Measurements from ENCODE around the gene SLC6A2. TPM values are rescaled to one million over a fixed set of nuclear protein-coding genes. Genes with fewer than 3 reads are reported as not detected.

Gene SLC6A2
- total RNA-seq, 1 experiment from 2014 or later: not detected

- Histone ChIP-seq H2AFZ (ENCODE audit: low read length) (no peak overlapping the region), H3F3A (ENCODE audit: low read length, unreplicated experiment) (no peaks in the 10 kb centered on the region), H3K36me3 (ENCODE audit: low read depth, low read length) (no peaks in the 10 kb centered on the region), H3K9ac (ENCODE audit: low read length) (no peak overlapping the region), H4K20me1 (ENCODE audit: low read length) (no peaks in the 10 kb centered on the region), H3K4me1 (ENCODE audit: insufficient read depth, low read length) (no peaks in the 10 kb centered on the region), H3K9me3 (ENCODE audit: low read length) (peaks cover 4% of the 10 kb centered on the region; the same call in 1 of the 2 replicates), H3K9me2 (replicated peaks; ENCODE audit: low read length) (no peaks in the 10 kb centered on the region), H3K27me3 (ENCODE audit: low read length) (no peaks in the 10 kb centered on the region), H3K27ac (ENCODE audit: low read length) (no peak overlapping the region), H3K79me2 (ENCODE audit: low read length) (no peaks in the 10 kb centered on the region), H3K4me3 (ENCODE audit: low read length) (no peak overlapping the region), H3K4me2 (ENCODE audit: low read length) (no peak overlapping the region)
- BruUV-seq (replicated peaks): no TSS peak
- ChIA-PET CTCF (no interaction called here), POLR2A (ENCODE audit: unreplicated experiment) (no interaction called here)
- no peak for ATAC-seq
- no peak for DNase-seq
- intact Hi-C loops (cut with micrococcal nuclease): no loop called here
- no peak for TF ChIP-seq CTCF (conservative IDR thresholded peaks at IDR 0.05; ENCODE audit: low read depth, low read length)
Measured at GRCh38 chr16:55630774-55631173, 25.0 kb upstream of the SLC6A2 start.

- Histone ChIP-seq H3K4me3 (ENCODE audit: low read length) (no peak overlapping the region), H3K36me3 (ENCODE audit: low read depth, low read length) (no peaks in the 10 kb centered on the region), H3K9ac (ENCODE audit: low read length) (no peak overlapping the region), H3K4me1 (ENCODE audit: insufficient read depth, low read length) (no peaks in the 10 kb centered on the region), H3K79me2 (ENCODE audit: low read length) (no peaks in the 10 kb centered on the region), H3K27ac (ENCODE audit: low read length) (no peak overlapping the region), H3K4me2 (ENCODE audit: low read length) (no peak overlapping the region), H3K9me2 (replicated peaks; ENCODE audit: low read length) (no peaks in the 10 kb centered on the region), H3K9me3 (ENCODE audit: low read length) (peaks cover 4% of the 10 kb centered on the region; the same call in 1 of the 2 replicates), H3F3A (ENCODE audit: low read length, unreplicated experiment) (no peaks in the 10 kb centered on the region), H3K27me3 (ENCODE audit: low read length) (no peaks in the 10 kb centered on the region), H4K20me1 (ENCODE audit: low read length) (no peaks in the 10 kb centered on the region), H2AFZ (ENCODE audit: low read length) (no peak overlapping the region)
- POLR2A ChIA-PET (ENCODE audit: unreplicated experiment): no interaction called here
- no peak for ATAC-seq
- TF ChIP-seq CTCF (conservative IDR thresholded peaks at IDR 0.05; ENCODE audit: low read depth, low read length) (no peak), EZH2phosphoT487 (IDR thresholded peaks at IDR 0.05; ENCODE audit: borderline replicate concordance, low read length) (no peak), EZH2 (IDR thresholded peaks at IDR 0.05; ENCODE audit: low read length, unreplicated experiment) (no peak)
- CTCF ChIA-PET: no interaction called here
- BruUV-seq (replicated peaks): no TSS peak
- no peak for DNase-seq
- intact Hi-C loops (cut with micrococcal nuclease): no loop called here
Measured at GRCh38 chr16:55632259-55632658, 23.5 kb upstream of the SLC6A2 start.

GRCh38 chr16:55634193-55634592, 21.6 kb upstream of the SLC6A2 start:
- CTCF ChIA-PET: no interaction called here
- Histone ChIP-seq H3K27me3 (ENCODE audit: low read length) (peaks cover 10% of the 10 kb centered on the region), H3K4me3 (ENCODE audit: low read length) (no peak overlapping the region), H3K9me3 (ENCODE audit: low read length) (peaks cover 4% of the 10 kb centered on the region; the same call in 1 of the 2 replicates), H3K9ac (ENCODE audit: low read length) (no peak overlapping the region), H3K36me3 (ENCODE audit: low read depth, low read length) (no peaks in the 10 kb centered on the region), H3K79me2 (ENCODE audit: low read length) (no peaks in the 10 kb centered on the region), H3K4me2 (ENCODE audit: low read length) (no peak overlapping the region), H4K20me1 (ENCODE audit: low read length) (no peaks in the 10 kb centered on the region), H3K27ac (ENCODE audit: low read length) (no peak overlapping the region), H3F3A (ENCODE audit: low read length, unreplicated experiment) (no peaks in the 10 kb centered on the region), H2AFZ (ENCODE audit: low read length) (no peak overlapping the region), H3K4me1 (ENCODE audit: insufficient read depth, low read length) (no peaks in the 10 kb centered on the region), H3K9me2 (replicated peaks; ENCODE audit: low read length) (no peaks in the 10 kb centered on the region)
- no peak for TF ChIP-seq CTCF (conservative IDR thresholded peaks at IDR 0.05; ENCODE audit: low read depth, low read length)
- TF ChIP-seq EZH2 (IDR thresholded peaks at IDR 0.05; ENCODE audit: low read length, unreplicated experiment): no peak
- no peak for TF ChIP-seq EZH2phosphoT487 (IDR thresholded peaks at IDR 0.05; ENCODE audit: borderline replicate concordance, low read length)
- no TSS peak for BruUV-seq (replicated peaks)
- POLR2A ChIA-PET (ENCODE audit: unreplicated experiment): no interaction called here
- ATAC-seq (no peak), DNase-seq (no peak)
- intact Hi-C loops (cut with micrococcal nuclease): no loop called here

All from PC-3 (cell line).